Hematopoietic multipotent progenitor cell (in vitro differentiated cells): Measurements from ENCODE around the gene BIRC2. TPM values are rescaled to one million over a fixed set of nuclear protein-coding genes. Genes with fewer than 3 reads are reported as not detected.

ENCODE experiments used
- DNase-seq, 3 donors: peaks; one replicate each; pipeline ENCODE4 v3.0.0-alpha.2; 2011 to 2015; ENCODE audit warnings: low read depth in 2 of 3, low spot score in 2 of 3
- total RNA-seq: library from RNA; depleted of rRNA; stranded (reverse); fragments of >200 nt; gene quantifications from one replicate; pipeline ENCODE4 v1.2.3, GENCODE V29; 2012

Gene BIRC2
- total RNA-seq, 1 donor: 49.0 TPM

GRCh38 chr11:102399189-102399588, 52.2 kb downstream of the BIRC2 start:
- DNase-seq: no peak

GRCh38 chr11:102400603-102401002, 53.6 kb downstream of the BIRC2 start:
- DNase-seq: no peak

GRCh38 chr11:102401905-102402304, 54.9 kb downstream of the BIRC2 start:
- no peak for DNase-seq

GRCh38 chr11:102402548-102402947, 55.5 kb downstream of the BIRC2 start:
- DNase-seq: no peak

GRCh38 chr11:102405501-102405900, 58.5 kb downstream of the BIRC2 start:
- no peak for DNase-seq

GRCh38 chr11:102406099-102406498, 59.1 kb downstream of the BIRC2 start:
- no peak for DNase-seq

GRCh38 chr11:102407901-102408300, 60.9 kb downstream of the BIRC2 start:
- DNase-seq: no peak

GRCh38 chr11:102408339-102408738, 61.3 kb downstream of the BIRC2 start:
- no peak for DNase-seq

GRCh38 chr11:102410382-102410784, 63.4 kb downstream of the BIRC2 start:
- no peak for DNase-seq

- DNase-seq: no peak
Observed at GRCh38 chr11:102411142-102411541, 64.1 kb downstream of the BIRC2 start.

- DNase-seq: no peak
Observed at GRCh38 chr11:102413497-102413896, 66.5 kb downstream of the BIRC2 start.

- no peak for DNase-seq
Observed at GRCh38 chr11:102414559-102414958, 67.5 kb downstream of the BIRC2 start.

GRCh38 chr11:102415304-102415916, 68.4 kb downstream of the BIRC2 start:
- DNase-seq: no peak

- no peak for DNase-seq
Observed at GRCh38 chr11:102416976-102417375, 70.0 kb downstream of the BIRC2 start.

- DNase-seq: no peak
Observed at GRCh38 chr11:102419181-102419580, 72.2 kb downstream of the BIRC2 start.

- DNase-seq: no peak
Observed at GRCh38 chr11:102420547-102420946, 73.5 kb downstream of the BIRC2 start.

GRCh38 chr11:102421261-102421660, 74.2 kb downstream of the BIRC2 start:
- peak in 1 of 3 donors; percentile 14 for DNase-seq

GRCh38 chr11:102422817-102423712, 76.1 kb downstream of the BIRC2 start:
- DNase-seq: no peak

- no peak for DNase-seq
Observed at GRCh38 chr11:102423936-102424335, 76.9 kb downstream of the BIRC2 start.

GRCh38 chr11:102426000-102426399, 79.0 kb downstream of the BIRC2 start:
- no peak for DNase-seq

- DNase-seq: no peak
Observed at GRCh38 chr11:102426570-102426969, 79.6 kb downstream of the BIRC2 start.

GRCh38 chr11:102427068-102427467, 80.1 kb downstream of the BIRC2 start:
- no peak for DNase-seq
